Neural cell (in vitro differentiated cells): Measurements from ENCODE around the gene ATP9B.

Source experiments
- CTCF ChIP-seq: fragments of 450-650 bp; IDR thresholded peaks from 2 replicates; pipeline ENCODE4 v1.5.1; 2014; ENCODE audit warnings: antibody characterized with exemption, mild to moderate bottlenecking, moderate library complexity; ENCODE audit not compliant: poor library complexity, severe bottlenecking
- EP300 ChIP-seq: fragments of 450-650 bp; conservative IDR thresholded peaks from 2 replicates; pipeline ENCODE4 v1.6.1; 2014; ENCODE audit warnings: antibody characterized with exemption, mild to moderate bottlenecking, moderate library complexity; ENCODE audit not compliant: poor library complexity, severe bottlenecking
- EZH2 ChIP-seq: fragments of 200-600, 300-800 bp; shearing (Covaris generic), sonication (generic); IDR thresholded peaks from 2 replicates; pipeline ENCODE4 v1.6.1; 2014; ENCODE audit warnings: antibody characterized with exemption, low read length, borderline replicate concordance, mild to moderate bottlenecking; ENCODE audit not compliant: insufficient read depth, poor library complexity, severe bottlenecking
- MXI1 ChIP-seq: fragments of 450-650 bp; conservative IDR thresholded peaks from 2 replicates; pipeline ENCODE4 v1.6.1; 2014; ENCODE audit warnings: antibody characterized with exemption, mild to moderate bottlenecking; ENCODE audit not compliant: poor library complexity, severe bottlenecking
- POLR2AphosphoS5 ChIP-seq: IDR thresholded peaks from 2 replicates; pipeline ENCODE4 v1.6.1; 2012
- RAD21 ChIP-seq: fragments of 450-650 bp; conservative IDR thresholded peaks from 2 replicates; pipeline ENCODE4 v1.6.1; 2014; ENCODE audit warnings: antibody characterized with exemption, mild to moderate bottlenecking, moderate library complexity
- REST ChIP-seq: IDR thresholded peaks from 2 replicates; pipeline ENCODE4 v1.6.1; 2012; ENCODE audit warnings: borderline replicate concordance
- SMC3 ChIP-seq: fragments of 450-650 bp; conservative IDR thresholded peaks from 2 replicates; pipeline ENCODE4 v1.6.1; 2014; ENCODE audit warnings: antibody characterized with exemption, mild to moderate bottlenecking, moderate library complexity; ENCODE audit not compliant: poor library complexity
- TAF1 ChIP-seq: IDR thresholded peaks from 2 replicates; pipeline ENCODE4 v1.6.1; 2012; ENCODE audit warnings: low read depth

DNA sequence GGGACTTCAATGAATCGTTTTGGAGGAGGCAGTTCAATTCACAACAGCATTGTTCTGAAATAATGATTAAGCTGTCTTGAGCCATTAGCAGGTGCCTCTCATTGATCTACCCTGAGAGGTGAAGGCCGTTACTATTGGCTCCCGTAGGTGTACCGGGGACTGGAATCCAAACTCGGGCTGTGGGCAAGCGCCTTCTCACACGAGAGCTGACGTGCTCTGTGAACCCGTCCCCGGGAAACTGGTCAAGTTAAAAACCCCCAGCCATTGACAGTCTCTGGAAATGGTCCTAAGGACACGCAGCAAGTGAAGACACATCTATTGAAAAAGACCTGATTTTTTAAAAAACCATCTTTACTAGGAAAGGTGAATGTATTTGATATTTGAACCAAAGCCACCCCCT, 318.4 kb downstream of the ATP9B start:
- TF ChIP-seq EZH2 (no peak), MXI1 (no peak), EP300 (no peak), TAF1 (no peak), CTCF (no peak), REST (no peak), POLR2AphosphoS5 (no peak), RAD21 (no peak), SMC3 (no peak)
